ENCODE results near the gene MRPS15.

- no peak for TF ChIP-seq POLR2A (IDR thresholded peaks at IDR 0.05)
- no peak for TF ChIP-seq CTCF (IDR thresholded peaks at IDR 0.05)
Observed at GRCh38 chr1:36436821-36437220, 27.4 kb downstream of the MRPS15 start.
